ELR (cell line): ENCODE data around the gene OPCML.

Experiments used
- DNase-seq: peaks from one replicate; pipeline ENCODE4 v3.0.0-alpha.2; 2015; ENCODE audit warnings: low read depth

OPCML gene

GRCh38 chr11:132719684-132720083 lies 812.6 kb downstream of the OPCML start:
- no peak for DNase-seq

DNA sequence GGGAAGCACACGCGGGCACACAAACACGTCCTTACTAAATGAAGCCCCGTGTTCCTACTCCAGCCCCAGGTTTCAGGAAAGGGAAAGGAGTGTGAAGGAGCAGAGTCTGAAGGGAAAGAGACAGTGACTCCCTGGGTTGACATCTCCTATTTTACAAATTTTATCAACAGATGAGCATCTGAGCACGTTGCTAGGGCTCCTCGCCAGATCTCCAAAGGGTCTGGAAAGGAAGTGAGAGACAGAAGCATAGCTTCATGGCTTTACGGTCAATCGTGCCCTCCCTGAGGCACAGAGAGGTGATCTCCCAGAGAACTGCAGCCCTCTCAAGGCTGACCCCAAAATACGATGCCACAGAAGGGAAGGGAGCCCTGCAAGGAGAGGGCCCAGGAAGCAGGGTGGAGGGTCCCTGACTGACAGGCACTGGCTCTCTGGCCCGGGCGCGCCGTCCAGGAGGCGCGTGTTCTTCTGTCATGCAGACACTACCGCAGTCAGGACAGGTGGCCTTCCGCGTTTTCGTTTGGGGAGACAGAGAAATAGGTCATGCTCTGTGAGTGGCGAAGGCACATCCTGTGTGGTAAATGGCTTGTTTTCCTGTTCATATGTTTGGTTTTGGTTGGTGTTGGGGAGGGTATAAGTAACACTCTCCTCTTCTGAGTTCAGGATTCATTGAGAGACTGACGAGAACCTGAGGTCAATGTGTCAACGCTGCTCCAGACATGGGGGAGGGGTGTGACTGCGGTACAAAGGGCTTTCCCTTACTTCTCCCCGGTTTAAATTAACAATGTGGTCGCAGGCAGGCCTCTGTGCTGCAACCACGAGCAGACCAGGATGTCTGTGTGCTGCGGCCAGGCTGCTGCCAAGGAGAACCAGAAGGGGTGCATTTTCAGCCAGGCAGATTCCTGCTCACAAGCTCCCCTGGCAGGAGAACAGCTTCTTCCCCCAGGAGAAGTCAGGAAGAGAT lies 813.3 kb downstream of the OPCML start:
- DNase-seq, result no peak

GRCh38 chr11:132717824-132718223 lies 814.5 kb downstream of the OPCML start:
- no peak for DNase-seq

DNA sequence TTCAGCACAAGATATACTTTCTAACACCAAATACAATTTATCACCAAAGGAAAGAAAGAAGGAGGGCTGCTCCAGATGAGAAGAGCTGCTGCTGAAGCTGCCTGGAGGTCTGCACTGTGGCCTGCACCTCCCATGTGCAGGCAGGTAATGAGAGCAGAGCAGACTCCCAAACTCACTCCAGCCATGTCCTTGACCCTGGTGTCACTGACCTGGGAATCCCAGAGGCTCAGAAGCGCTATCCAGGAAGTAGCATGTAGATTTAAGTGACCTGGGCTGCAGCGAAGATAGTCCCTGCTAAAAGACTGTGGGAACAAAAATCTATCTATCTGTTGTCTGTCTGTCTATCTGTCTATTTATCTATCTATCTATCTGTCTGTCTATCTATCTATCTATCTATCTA lies 816.3 kb downstream of the OPCML start:
- no peak for DNase-seq

GRCh38 chr11:132714859-132715440 lies 817.4 kb downstream of the OPCML start:
- peak; percentile 79 for DNase-seq

DNA sequence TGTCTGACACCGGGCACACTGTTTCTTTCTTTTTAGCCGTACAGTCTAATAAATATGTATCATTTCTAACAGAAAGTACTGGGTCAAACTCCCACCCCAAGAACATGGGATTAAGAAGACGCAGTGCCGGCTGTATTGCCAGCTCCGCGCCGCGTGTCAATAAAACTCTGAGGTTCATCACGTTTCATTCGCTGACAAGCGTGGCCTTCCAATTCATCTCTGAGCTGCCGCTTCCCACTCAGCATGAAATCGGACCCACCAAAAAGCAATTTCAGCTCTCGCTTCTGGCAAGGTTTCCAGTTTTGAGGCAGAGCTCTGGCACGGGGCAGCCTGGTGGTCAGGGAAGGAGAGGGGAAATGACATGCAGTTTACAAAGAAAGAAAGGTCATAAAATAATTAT lies 819.8 kb downstream of the OPCML start:
- DNase-seq, result no peak

GRCh38 chr11:132704781-132705375 lies 827.4 kb downstream of the OPCML start:
- no peak for DNase-seq

DNA sequence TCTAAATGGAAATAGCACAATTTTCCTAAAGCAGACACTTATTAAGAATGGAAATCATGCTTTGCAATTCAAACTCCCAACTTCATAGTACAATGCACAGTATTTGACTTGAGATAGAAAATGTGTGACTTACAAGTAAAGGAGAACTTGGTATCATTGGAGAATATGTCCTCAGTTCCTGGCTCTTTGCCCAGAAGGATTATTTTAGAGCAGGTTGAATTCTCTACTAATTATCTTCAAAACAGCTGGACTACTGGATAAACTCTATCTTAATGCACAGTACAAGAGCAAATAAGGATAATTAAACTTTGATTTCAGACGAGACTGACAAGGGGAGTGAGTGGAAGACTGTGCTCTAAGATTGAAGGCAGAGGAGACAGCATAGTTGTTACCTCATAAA lies 839.4 kb downstream of the OPCML start:
- no peak for DNase-seq

DNA sequence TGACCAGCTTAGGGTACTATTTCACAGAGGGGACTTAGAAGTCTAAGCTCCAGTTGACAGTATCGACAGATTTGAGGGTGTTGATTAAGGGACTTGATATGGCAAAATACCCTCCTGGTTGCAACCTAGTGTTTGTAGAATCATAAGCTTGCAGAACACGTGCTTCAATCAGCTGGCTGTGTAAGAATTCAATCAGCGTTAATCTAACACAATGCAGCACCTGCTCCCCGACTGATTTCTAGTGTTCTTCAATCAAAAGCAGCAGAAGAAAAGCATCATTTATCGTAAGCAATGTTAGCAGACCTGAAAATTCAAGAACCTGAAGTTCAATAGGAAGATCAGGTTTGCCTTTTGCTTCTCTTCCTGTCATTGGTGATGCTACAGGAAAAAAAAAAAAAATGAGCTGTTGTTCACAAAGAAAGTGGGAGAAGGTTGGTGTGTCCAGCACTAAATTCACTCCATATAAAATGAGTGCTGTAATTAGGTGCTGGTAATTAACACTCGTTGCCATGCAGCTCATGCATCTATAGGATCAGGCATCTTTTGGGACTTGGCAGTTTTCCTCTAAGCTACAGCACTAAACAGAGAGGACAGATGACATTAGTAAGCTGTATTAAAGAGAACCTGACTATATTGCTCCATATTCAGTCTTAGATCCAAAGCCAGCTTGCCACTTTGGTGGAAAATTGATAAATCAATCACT lies 840.3 kb downstream of the OPCML start:
- DNase-seq, result no peak

DNA sequence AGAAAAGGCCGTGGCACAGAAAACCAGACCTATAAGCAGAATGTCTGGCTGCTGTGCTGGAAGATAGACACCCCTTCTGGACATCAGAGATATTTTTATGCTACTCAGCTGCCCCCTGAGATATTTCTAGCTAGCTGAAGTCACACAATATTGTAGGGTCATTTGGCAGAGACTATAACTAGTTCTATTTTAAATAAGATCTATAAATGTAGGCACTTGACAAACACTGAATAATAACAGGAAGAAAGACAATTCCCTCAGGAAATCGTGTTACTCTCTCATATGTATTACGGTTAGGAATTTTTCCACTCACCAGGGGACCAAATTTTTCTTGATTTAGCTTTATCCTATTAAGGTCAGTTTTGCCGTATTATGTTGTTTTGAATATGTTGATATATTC lies 845.4 kb downstream of the OPCML start:
- DNase-seq, result no peak

- DNase-seq, result peak; percentile 84
Measured at GRCh38 chr11:132685174-132685611, 847.1 kb downstream of the OPCML start.

GRCh38 chr11:132683602-132684001 lies 848.7 kb downstream of the OPCML start:
- DNase-seq, result peak; percentile 42

DNA sequence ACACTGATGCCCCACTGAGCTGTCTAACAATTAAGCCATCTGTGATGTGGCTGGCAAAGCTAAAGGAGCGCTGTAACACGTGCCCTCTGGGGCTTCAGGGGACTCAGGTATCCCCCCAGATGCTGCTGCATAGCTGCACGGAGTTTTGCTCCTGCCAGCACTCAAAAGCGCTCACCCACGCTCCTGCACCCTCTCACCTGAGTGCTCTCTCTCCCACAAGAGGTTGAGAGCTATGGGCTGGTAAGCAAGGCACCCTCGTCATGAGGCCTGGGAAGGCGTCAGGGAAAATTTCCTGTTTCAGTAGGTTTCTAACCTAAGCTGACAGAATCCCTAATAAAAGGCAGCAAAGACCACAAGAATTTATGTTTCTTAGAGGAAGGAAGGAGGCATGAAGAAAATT lies 850.3 kb downstream of the OPCML start:
- no peak for DNase-seq

DNA sequence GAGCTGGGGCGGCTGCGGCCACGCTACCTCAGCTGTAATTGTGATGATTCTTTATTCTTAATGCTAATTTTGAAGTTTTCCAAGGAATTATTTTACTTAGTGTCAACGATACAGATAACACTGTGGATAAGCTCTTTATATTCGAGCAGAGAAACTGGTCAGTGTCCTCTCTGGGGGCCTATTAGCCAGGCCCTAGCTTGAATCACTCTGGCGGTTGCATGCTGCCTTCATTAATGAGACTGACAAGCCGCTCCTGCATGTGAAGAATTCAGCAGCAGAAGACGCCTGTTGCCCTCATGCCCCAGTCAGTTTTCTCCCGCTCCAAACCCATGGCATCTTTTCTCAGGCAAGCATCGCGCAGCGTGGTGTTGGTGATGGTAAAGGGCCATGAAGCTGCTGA lies 851.7 kb downstream of the OPCML start:
- no peak for DNase-seq

DNA sequence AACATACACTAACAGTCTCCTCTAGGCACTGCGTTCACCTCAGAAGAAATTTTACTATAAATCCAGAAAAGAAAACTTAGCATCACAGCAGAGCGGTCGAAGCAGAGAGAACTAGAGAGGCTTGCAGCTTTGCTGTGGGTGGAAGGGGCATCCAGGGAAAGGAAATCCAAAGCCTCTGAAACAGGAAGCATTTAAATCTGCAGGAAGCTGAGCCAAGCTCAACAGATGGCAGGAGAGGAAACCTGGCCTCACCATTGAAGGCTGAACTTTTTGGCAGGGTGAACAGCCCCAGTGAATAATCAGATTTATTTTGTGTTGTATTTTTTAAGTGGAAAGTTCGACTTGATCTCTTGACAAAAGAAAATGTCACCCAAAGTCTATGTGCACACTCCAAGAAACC lies 858.1 kb downstream of the OPCML start:
- no peak for DNase-seq

DNA sequence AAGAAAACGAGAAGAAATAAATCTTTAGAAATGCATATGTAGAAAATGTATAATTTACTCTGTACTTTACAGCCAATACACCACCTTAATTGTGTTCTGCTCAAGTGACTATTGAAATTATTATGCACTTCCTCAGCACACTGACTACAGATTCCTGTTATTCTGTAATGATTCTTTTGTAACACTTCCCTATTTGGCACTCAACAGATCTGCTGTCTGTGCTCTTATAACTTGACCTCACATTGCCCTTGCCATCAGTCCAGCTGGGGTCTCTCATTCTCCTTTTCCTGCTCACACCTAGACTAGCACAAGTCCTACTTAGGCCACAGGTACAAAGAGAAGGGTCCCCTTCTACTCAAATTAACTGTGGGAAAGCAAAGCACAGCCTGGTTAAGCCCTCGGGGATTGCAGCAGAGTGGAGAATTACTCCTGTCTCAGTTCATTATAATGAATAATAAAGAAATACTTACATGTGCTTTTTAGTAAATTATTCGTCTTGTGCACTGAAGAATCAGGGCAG lies 860.4 kb downstream of the OPCML start:
- no peak for DNase-seq

DNA sequence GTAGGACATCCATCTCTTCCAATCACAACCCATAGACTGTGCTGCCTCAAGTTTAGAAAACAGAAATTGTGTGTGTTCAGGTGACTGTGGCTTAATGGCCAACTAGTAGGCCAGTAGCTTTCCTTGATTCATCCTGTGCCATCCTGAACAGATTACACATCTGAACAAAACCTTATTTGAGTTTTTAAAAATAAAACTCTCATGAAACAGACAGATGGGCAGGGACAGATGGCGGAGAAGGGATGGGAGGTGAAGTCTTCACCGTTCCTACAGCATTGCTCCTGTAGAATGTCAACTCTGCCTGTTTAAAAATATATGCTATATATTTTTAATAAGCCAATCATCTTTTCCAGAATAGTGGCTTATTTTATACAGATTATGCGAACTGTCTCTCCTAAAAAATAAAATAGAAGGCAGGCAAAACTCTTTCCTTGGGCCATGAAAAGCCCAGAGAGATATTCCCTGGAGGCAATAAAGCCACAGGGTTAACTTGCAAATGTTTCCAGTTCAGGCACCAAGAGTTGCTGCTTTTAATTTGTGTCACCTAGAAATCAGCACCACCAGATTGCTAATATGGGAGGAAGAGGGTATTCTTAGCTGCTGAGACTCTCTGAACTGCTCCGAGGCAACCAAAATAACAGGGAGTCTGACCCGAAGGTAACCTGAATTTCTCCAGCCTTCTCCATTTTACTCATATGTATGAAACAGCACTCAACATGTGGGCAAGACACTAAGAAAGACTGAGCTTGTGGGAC lies 861.2 kb downstream of the OPCML start:
- DNase-seq, result no peak

DNA sequence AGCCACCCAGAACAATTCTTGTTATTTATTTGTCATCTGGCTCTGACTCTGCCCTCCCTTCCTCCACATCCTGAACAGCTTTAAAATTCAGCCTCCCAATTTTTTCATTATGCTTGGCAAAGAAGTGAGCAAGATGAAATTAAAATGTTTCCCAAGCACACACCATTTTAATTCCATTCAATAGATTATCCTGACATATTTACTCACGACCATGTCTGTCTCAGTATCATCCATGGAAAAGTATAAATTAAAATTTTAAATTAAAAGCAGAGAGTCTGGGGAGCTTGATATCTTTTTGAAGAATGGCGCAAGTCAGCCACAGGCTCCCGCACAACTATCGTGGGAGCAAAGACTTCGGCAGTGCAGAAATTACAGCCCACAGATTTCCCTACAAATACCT lies 862.4 kb downstream of the OPCML start:
- DNase-seq, result no peak

DNA sequence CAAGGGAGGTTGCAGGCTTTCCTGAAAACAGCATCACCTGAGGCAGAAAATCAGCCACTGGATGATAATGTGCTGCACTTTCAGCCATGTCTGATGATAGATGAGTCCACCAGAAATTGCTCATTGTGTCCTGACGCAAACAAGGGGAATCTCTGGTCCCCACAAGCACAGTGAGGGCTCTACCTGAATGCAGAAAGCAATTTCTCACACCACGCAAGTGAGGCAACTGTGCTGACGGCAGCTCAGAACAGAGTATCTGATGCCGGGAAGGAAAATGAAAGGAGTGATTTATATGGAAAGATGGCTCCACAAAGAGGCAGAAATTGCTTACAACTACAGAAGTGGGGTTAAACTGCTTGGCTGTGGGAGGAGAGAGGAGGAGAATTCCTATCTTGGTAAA lies 867.1 kb downstream of the OPCML start:
- DNase-seq, result no peak

DNA sequence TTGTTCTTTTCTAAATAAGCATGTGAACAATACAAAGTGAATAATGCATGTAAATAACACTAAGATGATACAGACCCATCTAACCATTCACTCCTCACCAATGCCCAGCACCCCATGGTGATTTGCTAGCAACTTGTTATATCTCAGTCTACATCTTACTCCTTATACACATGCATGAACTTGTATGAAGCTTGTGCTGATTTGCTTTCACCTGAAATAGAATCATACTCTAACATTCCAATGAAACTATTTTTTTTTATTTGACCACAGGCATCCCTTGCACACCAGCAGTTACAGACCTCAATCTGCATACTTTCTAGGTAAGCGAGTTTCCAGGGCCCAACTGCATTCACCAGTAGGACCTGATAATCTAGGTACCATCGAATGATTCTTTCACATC lies 873.6 kb downstream of the OPCML start:
- DNase-seq, result no peak

- DNase-seq, result no peak
Measured at GRCh38 chr11:132658004-132658403, 874.3 kb downstream of the OPCML start.
